GM12865 (cell line): Measurements from ENCODE around the gene ABCA2.

Experiments used
- DNase-seq: peaks from one replicate; pipeline ENCODE4 v3.0.0; 2010; ENCODE audit warnings: low read depth
- H3K4me3 ChIP-seq: 2 replicates; pipeline ENCODE4 v1.5.1; 2011; ENCODE audit warnings: mild to moderate bottlenecking, low read depth, low read length, control low read depth
- TF ChIP-seq, protein P1 (sequence below): IDR thresholded peaks from 2 replicates; pipeline ENCODE4 v1.5.1; 2011; ENCODE audit warnings: low read length, control low read depth, low read depth, inconsistent platforms; ENCODE audit not compliant: insufficient read depth; ENCODE audit errors: missing control alignments

The ABCA2 gene

DNA sequence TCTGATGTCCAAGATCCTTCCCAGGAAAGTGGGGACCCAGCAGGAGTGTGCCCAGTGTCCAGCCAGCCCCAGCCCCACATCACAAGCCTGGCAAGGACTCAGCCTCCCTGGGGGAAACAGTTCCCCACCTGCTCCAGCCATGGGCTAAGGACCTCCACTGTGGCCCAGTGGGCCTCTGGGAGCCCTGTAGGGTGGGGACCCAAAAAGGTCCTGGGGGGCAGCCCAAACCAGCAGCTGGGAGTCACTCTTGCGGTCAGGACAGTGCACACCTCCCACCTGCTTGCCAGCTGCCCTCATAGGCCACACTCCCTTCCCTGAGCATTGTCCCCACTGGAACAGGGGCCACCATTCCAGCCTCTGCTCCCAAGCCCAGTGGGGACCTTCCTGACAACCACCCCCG is 1.7 kb downstream of the ABCA2 start:
- TF ChIP-seq, protein P1, sequence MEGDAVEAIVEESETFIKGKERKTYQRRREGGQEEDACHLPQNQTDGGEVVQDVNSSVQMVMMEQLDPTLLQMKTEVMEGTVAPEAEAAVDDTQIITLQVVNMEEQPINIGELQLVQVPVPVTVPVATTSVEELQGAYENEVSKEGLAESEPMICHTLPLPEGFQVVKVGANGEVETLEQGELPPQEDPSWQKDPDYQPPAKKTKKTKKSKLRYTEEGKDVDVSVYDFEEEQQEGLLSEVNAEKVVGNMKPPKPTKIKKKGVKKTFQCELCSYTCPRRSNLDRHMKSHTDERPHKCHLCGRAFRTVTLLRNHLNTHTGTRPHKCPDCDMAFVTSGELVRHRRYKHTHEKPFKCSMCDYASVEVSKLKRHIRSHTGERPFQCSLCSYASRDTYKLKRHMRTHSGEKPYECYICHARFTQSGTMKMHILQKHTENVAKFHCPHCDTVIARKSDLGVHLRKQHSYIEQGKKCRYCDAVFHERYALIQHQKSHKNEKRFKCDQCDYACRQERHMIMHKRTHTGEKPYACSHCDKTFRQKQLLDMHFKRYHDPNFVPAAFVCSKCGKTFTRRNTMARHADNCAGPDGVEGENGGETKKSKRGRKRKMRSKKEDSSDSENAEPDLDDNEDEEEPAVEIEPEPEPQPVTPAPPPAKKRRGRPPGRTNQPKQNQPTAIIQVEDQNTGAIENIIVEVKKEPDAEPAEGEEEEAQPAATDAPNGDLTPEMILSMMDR: no peak
- DNase-seq: no peak
- no peak overlapping the region for H3K4me3 ChIP-seq

DNA sequence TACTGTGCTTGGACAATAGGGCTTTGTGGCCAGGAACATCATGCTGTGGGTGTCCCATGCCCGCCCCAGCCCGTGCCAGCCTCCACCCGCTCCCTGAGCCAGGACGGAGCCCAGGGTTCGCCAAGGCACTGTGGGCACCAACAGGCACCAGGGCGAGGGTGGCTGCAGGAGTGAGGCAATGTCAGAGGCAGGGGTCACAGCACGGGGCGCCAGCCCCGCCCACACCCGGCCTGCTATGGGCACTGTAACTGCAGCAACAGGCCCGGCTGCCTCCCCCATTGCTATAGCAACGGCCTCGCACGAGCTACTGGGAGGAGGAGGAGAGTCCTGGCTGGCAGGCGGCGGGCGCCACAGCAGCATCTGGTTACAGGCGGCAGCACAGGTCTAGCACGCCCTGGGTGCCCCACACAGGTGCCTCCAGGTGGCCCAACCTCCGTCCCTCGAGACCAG is 2.5 kb downstream of the ABCA2 start:
- TF ChIP-seq, protein P1: no peak
- H3K4me3 ChIP-seq: no peak overlapping the region
- peak; percentile 54 for DNase-seq

DNA sequence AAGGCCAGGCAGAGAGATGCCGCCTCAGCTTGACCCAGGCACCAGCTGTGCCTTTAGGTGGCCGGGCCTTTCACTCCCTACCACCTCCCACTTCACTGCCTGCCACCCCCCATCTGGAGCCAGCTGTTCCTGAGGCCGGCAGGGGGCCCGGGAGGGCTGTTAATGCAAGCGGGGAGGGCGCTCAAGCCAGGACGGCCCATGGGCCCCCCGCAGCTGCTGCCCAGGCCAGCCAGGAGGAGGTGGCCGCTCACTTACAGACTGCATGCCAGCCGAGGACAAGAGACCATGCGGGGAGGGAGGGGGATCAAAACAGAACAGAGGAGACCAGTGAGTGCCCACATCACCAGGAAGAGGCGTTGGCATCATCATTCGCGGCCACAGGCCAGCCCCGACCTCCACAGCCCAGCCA is 4.5 kb downstream of the ABCA2 start:
- TF ChIP-seq, protein P1: no peak
- no peak overlapping the region for H3K4me3 ChIP-seq
- DNase-seq: no peak

DNA sequence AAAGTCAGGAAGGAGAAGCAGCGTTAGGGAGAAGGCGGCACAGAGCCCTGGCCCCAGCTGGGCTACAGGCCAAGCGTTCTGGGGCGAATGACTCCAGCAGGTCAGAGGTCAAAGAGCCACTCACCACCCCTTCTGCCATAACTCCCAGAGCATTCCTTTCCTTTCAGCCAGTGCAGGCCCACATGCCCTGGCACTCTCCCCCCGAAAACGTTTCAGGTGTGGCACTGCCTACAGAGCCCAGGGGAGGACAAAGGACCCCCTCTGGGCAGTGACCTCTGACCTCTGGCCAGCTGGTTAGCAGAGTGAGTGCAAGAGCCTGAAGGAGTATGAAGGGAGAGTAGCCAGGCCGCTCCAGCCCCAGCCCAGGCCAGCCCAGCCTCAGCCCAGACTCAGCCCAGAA is 4.9 kb downstream of the ABCA2 start:
- no peak overlapping the region for H3K4me3 ChIP-seq
- TF ChIP-seq, protein P1: no peak
- DNase-seq: no peak

DNA sequence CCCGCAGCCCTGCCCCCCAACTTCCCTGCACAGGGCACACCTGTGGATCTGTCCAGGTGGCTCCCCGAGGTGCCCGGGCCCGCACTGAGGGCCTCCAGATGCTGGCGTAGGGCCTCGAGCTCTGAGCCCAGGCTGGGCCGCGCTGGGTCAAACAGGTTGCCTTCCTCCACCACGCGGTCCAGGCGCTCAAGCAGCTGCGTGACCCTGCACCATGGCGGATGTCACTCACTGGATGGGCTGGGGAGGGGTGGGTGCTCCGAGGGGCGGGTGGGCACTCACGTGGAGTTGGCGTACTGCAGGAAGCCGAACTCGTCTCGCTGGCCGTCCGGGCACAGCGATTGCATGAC is 5.4 kb downstream of the ABCA2 start:
- no peak overlapping the region for H3K4me3 ChIP-seq
- TF ChIP-seq, protein P1: no peak
- no peak for DNase-seq

DNA sequence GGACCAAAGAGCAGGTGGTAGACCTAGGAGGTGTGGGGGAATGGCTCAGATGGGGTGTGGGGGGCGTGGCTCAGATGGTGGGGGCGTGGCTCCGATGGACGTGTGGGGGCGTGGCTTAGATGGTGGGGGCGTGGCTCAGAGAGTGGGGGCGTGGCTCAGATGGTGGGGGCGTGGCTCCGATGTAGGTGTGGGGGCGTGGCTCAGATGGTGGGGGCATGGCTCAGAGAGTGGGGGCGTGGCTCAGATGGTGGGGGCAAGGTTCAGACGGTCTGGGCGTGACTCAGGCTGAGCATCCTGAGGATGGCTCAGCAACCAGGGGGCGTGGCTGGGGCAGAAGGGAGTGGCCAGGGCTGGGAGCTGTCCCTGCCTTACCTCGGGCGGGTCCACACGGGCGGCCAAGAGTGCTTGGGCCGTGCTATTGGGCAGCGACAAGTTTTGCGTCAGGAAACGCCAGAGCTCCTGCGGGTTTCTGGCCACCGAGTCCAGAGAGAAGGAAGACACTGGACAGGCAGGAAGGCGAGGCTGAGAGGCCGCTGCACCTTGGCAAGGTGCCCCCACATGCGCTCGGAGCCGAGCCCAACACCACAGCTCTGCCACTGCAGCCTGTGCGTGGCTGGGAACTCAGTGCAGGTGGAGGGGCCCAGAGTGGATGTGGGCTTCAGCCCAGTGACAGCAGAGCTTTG is 5.9 kb downstream of the ABCA2 start:
- H3K4me3 ChIP-seq: no peak overlapping the region
- TF ChIP-seq, protein P1: no peak
- peak; percentile 81 for DNase-seq

DNA sequence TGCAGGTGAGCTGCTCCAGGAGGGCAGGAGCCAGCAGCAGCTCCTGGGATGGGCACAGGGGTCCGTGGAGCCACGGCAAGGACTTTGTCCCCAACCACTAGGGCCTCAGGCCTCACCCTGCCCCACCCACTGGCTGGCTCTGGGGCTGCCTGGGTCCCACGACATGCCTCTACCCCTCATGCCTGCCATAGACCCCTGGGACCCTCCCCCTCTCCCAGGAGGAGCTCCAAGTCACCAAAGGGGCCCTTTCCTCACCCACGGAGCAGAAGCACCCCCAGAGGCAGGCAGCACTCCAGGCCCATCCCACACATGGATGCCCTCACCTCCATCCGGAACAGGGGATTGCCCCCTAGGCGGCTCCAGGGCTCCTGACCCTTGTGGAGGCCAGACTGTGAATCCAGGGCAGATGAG is 6.5 kb downstream of the ABCA2 start:
- TF ChIP-seq, protein P1: no peak
- DNase-seq: no peak
- no peak overlapping the region for H3K4me3 ChIP-seq
